HepG2 (cell line): Measurements from ENCODE around the gene SMTN. TPM values are rescaled to one million over a fixed set of nuclear protein-coding genes. Genes with fewer than 3 reads are reported as not detected.

Source experiments
- ELF1 ChIP-seq: sonication (generic); formaldehyde crosslinking; IDR thresholded peaks from 2 replicates; pipeline ENCODE4 v1.4.0; 2020; ENCODE audit warnings: missing genetic modification reagents
- EP300 ChIP-seq, 3 experiments: sonication (generic) in 1 of 3; formaldehyde crosslinking in 1 of 3; IDR thresholded peaks; 2 replicates each; pipeline versions ENCODE4 v1.5.1 to v1.6.1; 2011 to 2020; ENCODE audit warnings: low read depth in 2 of 3, low read length in 2 of 3, borderline replicate concordance in 1 of 3, improper control_type of control experiment in 1 of 3, mild to moderate bottlenecking in 1 of 3, missing genetic modification reagents in 1 of 3, moderate library complexity in 1 of 3
- KMT2B ChIP-seq: IDR thresholded peaks from 2 replicates; pipeline ENCODE4 v1.6.1; 2016; ENCODE audit warnings: missing genetic modification reagents, missing compliant biosample characterization
- MTA3 ChIP-seq: sonication (generic); formaldehyde crosslinking; IDR thresholded peaks from 2 replicates; pipeline ENCODE4 v1.4.0; 2020; ENCODE audit warnings: missing genetic modification reagents
- NFRKB ChIP-seq: fragments of 450-650 bp; IDR thresholded peaks from 2 replicates; pipeline ENCODE4 v1.6.1; 2017
- NR2C2 ChIP-seq: sonication (generic); formaldehyde crosslinking; IDR thresholded peaks from 2 replicates; pipeline ENCODE4 v1.4.0; 2020; ENCODE audit warnings: missing genetic modification reagents, mild to moderate bottlenecking, moderate library complexity, borderline replicate concordance
- PHB2 ChIP-seq: fragments of 450-650 bp; IDR thresholded peaks from 2 replicates; pipeline ENCODE4 v1.6.1; 2018; ENCODE audit not compliant: partially characterized antibody
- REL ChIP-seq: sonication (generic); formaldehyde crosslinking; conservative IDR thresholded peaks from 2 replicates; pipeline ENCODE4 v1.8.0; 2022; ENCODE audit warnings: mild to moderate bottlenecking, missing genetic modification reagents, moderate library complexity
- SMARCC2 ChIP-seq: fragments of 450-650 bp; IDR thresholded peaks from 2 replicates; pipeline ENCODE4 v1.6.1; 2017; ENCODE audit warnings: antibody characterized with exemption, mild to moderate bottlenecking
- TAF1 ChIP-seq: sonication (generic); formaldehyde crosslinking; IDR thresholded peaks from 2 replicates; pipeline ENCODE4 v1.4.0; 2020; ENCODE audit warnings: missing genetic modification reagents
- TCF12 ChIP-seq, 2 experiments: fragments of 450-650 bp in 1 of 2; sonication (generic) in 1 of 2; formaldehyde crosslinking in 1 of 2; IDR thresholded peaks; 2 replicates each; pipeline versions ENCODE4 v1.6.1 to v1.8.0; 2017 to 2022; ENCODE audit warnings: antibody characterized with exemption in 1 of 2, mild to moderate bottlenecking in 1 of 2, missing genetic modification reagents in 1 of 2, moderate library complexity in 1 of 2
- ZBTB21 ChIP-seq: sonication (generic); formaldehyde crosslinking; IDR thresholded peaks from 2 replicates; pipeline ENCODE4 v1.4.0; 2020; ENCODE audit warnings: missing genetic modification reagents
- ZNF12 ChIP-seq: sonication (generic); formaldehyde crosslinking; IDR thresholded peaks from 2 replicates; pipeline ENCODE4 v1.5.0; 2020; ENCODE audit warnings: missing genetic modification reagents
- ZNF564 ChIP-seq: sonication (generic); formaldehyde crosslinking; IDR thresholded peaks from 2 replicates; pipeline ENCODE4 v1.8.1; 2023; ENCODE audit warnings: mild to moderate bottlenecking, missing genetic modification reagents
- ZNF572 ChIP-seq: sonication (generic); formaldehyde crosslinking; IDR thresholded peaks from 2 replicates; pipeline ENCODE4 v1.5.1; 2020; ENCODE audit warnings: mild to moderate bottlenecking, missing genetic modification reagents
- polyA plus RNA-seq, 8 experiments: library from polyadenylated mRNA; depleted of rRNA in 3 of 8; stranded (reverse) in 7 of 8; unstranded in 1 of 8; fragments of >200 nt; fragmentation: Illumina TruSeq in 4 of 8; extraction: Trizol in 4 of 8; gene quantifications; 2 replicates each; pipeline versions ENCODE4 v1.2.1 to v1.2.3, GENCODE V29; 2011 to 2016; ENCODE audit warnings: low read depth in 4 of 8, missing spikeins in 1 of 8, mixed read lengths in 1 of 8; ENCODE audit not compliant: insufficient read depth in 1 of 8
- total RNA-seq, 5 experiments: library from RNA; depleted of rRNA; stranded (reverse); fragments of >200 nt; fragmentation: Illumina TruSeq; extraction: Trizol; gene quantifications; 2 replicates each; pipeline ENCODE4 v1.2.3, GENCODE V29; 2016; ENCODE audit warnings: low read depth in 1 of 5
- TF ChIP-seq, protein P1 (sequence below), 2 experiments: sonication (generic) in 1 of 2; formaldehyde crosslinking in 1 of 2; IDR thresholded peaks; 2 replicates each; pipeline versions ENCODE4 v1.5.1 to v1.6.1; 2011 to 2020; ENCODE audit warnings: borderline replicate concordance in 1 of 2, low read depth in 1 of 2, low read length in 1 of 2, mild to moderate bottlenecking in 1 of 2, missing genetic modification reagents in 1 of 2, moderate library complexity in 1 of 2
- TF ChIP-seq, protein P2 (sequence below): sonication (generic); formaldehyde crosslinking; IDR thresholded peaks from 2 replicates; pipeline ENCODE4 v1.5.1; 2020; ENCODE audit warnings: mild to moderate bottlenecking, missing genetic modification reagents
- TF ChIP-seq, protein P3 (sequence below): sonication (generic); formaldehyde crosslinking; IDR thresholded peaks from 2 replicates; pipeline ENCODE4 v1.4.0; 2020; ENCODE audit warnings: mild to moderate bottlenecking, low read depth, missing genetic modification reagents
- TF ChIP-seq, protein P4 (sequence below): IDR thresholded peaks from 2 replicates; pipeline ENCODE4 v1.6.1; 2012; ENCODE audit warnings: inconsistent platforms
- TF ChIP-seq, protein P5 (sequence below): sonication (generic); formaldehyde crosslinking; IDR thresholded peaks from 2 replicates; pipeline ENCODE4 v1.8.0; 2023; ENCODE audit warnings: mild to moderate bottlenecking, missing genetic modification reagents
- TF ChIP-seq, protein P6 (sequence below): sonication (generic); formaldehyde crosslinking; IDR thresholded peaks from 2 replicates; pipeline ENCODE4 v1.9.0; 2021; ENCODE audit warnings: missing genetic modification reagents, mild to moderate bottlenecking, borderline replicate concordance

The SMTN gene
- total and polyA plus RNA-seq, 2 of the 13 experiments (the other 11 are each of a cell fraction or from before 2014, with no cell fraction given) = 14.7 to 26.1 TPM

DNA sequence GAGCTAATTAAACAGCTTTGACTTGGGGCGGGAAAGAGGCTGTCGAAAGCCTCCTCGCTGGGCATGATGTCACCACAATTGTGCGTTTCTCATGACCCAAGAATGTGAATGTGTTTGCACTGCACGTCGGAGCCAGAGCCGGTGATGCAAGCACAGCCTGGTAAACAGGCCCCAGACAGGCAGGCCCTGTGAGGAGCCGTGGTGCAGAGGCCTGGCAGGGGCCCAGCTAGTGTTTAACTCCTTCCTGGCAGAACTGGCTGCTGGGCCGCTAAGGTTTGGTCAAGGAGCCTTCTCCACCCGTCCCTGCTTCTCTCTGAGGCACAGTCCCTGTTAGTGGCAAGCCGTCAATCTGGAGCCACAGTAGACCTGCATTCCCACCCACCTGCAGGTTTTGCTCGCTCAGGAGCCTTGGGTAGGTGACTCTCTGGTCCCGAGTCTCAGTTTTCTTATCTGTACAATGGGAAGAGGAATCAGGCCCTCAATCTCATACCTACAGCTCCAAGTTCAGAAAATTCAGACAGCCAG, 25.4 kb upstream of the SMTN start (continued):
- TF ChIP-seq, protein P1, sequence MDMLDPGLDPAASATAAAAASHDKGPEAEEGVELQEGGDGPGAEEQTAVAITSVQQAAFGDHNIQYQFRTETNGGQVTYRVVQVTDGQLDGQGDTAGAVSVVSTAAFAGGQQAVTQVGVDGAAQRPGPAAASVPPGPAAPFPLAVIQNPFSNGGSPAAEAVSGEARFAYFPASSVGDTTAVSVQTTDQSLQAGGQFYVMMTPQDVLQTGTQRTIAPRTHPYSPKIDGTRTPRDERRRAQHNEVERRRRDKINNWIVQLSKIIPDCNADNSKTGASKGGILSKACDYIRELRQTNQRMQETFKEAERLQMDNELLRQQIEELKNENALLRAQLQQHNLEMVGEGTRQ (IDR thresholded peaks at IDR 0.05; ENCODE audit: low read depth, low read length) = no peak
- TF ChIP-seq, protein P1 (CRISPR knock-in tag; IDR thresholded peaks at IDR 0.05; ENCODE audit: borderline replicate concordance) = no peak
- TF ChIP-seq ZNF12 (CRISPR knock-in tag) (peak; percentile 34; the same call in 1 of the 2 replicates), EP300 (IDR thresholded peaks at IDR 0.05; ENCODE audit: low read depth in 2 of 2, low read length in 2 of 2) (peak; percentile 95 to 96), EP300 (CRISPR knock-in tag; IDR thresholded peaks at IDR 0.05; ENCODE audit: borderline replicate concordance) (peak; percentile 96), KMT2B (CRISPR knock-in tag) (peak; percentile 75), ELF1 (CRISPR knock-in tag) (peak; percentile 54; the same call in 1 of the 2 replicates), TAF1 (CRISPR knock-in tag) (no peak; the same call in 1 of the 2 replicates), MTA3 (CRISPR knock-in tag) (no peak), SMARCC2 (no peak), PHB2 (no peak), NR2C2 (CRISPR knock-in tag) (peak; percentile 57; the same call in 1 of the 2 replicates), REL (CRISPR knock-in tag) (no peak), NFRKB (no peak), ZBTB21 (peak; percentile 100), ZNF564 (CRISPR knock-in tag) (peak; percentile 66; the same call in 1 of the 2 replicates), ZNF572 (CRISPR knock-in tag) (no peak), TCF12 (IDR thresholded peaks at IDR 0.05) (no peak), TCF12 (CRISPR knock-in tag; IDR thresholded peaks at IDR 0.05) (peak; percentile 65; the same call in 1 of the 2 replicates)
- TF ChIP-seq, protein P2, sequence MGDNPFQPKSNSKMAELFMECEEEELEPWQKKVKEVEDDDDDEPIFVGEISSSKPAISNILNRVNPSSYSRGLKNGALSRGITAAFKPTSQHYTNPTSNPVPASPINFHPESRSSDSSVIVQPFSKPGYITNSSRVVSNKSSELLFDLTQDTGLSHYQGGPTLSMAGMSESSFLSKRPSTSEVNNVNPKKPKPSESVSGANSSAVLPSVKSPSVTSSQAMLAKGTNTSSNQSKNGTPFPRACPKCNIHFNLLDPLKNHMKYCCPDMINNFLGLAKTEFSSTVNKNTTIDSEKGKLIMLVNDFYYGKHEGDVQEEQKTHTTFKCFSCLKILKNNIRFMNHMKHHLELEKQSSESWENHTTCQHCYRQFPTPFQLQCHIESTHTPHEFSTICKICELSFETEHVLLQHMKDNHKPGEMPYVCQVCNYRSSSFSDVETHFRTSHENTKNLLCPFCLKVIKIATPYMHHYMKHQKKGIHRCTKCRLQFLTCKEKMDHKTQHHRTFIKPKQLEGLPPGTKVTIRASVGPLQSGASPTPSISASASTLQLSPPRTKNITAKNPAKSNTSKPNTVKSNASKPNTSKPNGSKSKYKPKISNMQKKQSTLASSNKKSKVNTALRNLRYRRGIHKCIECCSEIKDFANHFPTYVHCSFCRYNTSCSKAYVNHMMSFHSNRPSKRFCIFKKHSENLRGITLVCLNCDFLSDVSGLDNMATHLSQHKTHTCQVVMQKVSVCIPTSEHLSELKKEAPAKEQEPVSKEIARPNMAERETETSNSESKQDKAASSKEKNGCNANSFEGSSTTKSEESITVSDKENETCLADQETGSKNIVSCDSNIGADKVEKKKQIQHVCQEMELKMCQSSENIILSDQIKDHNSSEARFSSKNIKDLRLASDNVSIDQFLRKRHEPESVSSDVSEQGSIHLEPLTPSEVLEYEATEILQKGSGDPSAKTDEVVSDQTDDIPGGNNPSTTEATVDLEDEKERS = peak; percentile 67; the same call in 1 of the 2 replicates
- TF ChIP-seq, protein P3, sequence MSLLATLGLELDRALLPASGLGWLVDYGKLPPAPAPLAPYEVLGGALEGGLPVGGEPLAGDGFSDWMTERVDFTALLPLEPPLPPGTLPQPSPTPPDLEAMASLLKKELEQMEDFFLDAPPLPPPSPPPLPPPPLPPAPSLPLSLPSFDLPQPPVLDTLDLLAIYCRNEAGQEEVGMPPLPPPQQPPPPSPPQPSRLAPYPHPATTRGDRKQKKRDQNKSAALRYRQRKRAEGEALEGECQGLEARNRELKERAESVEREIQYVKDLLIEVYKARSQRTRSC = no peak
- TF ChIP-seq, protein P4, sequence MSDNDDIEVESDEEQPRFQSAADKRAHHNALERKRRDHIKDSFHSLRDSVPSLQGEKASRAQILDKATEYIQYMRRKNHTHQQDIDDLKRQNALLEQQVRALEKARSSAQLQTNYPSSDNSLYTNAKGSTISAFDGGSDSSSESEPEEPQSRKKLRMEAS = peak; percentile 89
- TF ChIP-seq, protein P5, sequence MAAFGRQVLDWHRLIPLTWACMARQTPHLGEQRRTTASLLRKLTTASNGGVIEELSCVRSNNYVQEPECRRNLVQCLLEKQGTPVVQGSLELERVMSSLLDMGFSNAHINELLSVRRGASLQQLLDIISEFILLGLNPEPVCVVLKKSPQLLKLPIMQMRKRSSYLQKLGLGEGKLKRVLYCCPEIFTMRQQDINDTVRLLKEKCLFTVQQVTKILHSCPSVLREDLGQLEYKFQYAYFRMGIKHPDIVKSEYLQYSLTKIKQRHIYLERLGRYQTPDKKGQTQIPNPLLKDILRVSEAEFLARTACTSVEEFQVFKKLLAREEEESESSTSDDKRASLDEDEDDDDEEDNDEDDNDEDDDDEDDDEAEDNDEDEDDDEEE = no peak
- TF ChIP-seq, protein P6, sequence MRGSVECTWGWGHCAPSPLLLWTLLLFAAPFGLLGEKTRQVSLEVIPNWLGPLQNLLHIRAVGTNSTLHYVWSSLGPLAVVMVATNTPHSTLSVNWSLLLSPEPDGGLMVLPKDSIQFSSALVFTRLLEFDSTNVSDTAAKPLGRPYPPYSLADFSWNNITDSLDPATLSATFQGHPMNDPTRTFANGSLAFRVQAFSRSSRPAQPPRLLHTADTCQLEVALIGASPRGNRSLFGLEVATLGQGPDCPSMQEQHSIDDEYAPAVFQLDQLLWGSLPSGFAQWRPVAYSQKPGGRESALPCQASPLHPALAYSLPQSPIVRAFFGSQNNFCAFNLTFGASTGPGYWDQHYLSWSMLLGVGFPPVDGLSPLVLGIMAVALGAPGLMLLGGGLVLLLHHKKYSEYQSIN (CRISPR knock-in tag) = no peak
